ENCODE data around the gene H6PD.

H6PD gene

GRCh38 chr1:9289090-9289534, 54.5 kb downstream of the H6PD start:
- ATAC-seq, result 0 out of 3 replicates have a peak, but pooled peaks have one; percentile 6
- TF ChIP-seq ZNF565 (CRISPR knock-in tag; conservative IDR thresholded peaks at IDR 0.05; ENCODE audit: low read depth), result no peak
- no peak for TF ChIP-seq ISL1 (CRISPR knock-in tag; IDR thresholded peaks at IDR 0.05)
- no peak for TF ChIP-seq POU6F1 (CRISPR knock-in tag; IDR thresholded peaks at IDR 0.05; ENCODE audit: borderline replicate concordance, low read depth)
- TF ChIP-seq CREB5 (CRISPR knock-in tag; IDR thresholded peaks at IDR 0.05; ENCODE audit: low read depth), result no peak
- TF ChIP-seq BACH2 (CRISPR knock-in tag; IDR thresholded peaks at IDR 0.05; ENCODE audit: borderline replicate concordance), result no peak
- TF ChIP-seq ZFP30 (CRISPR knock-in tag; IDR thresholded peaks at IDR 0.05), result no peak
- TF ChIP-seq GLIS3 (CRISPR knock-in tag; IDR thresholded peaks at IDR 0.05), result no peak
- TF ChIP-seq SNAI2 (CRISPR knock-in tag; IDR thresholded peaks at IDR 0.05), result no peak
- TF ChIP-seq TOX (CRISPR knock-in tag; IDR thresholded peaks at IDR 0.05; ENCODE audit: borderline replicate concordance), result no peak
- no peak for TF ChIP-seq OSR1 (CRISPR knock-in tag; IDR thresholded peaks at IDR 0.05)
- TF ChIP-seq PPARA (CRISPR knock-in tag; IDR thresholded peaks at IDR 0.05; ENCODE audit: borderline replicate concordance), result no peak
- TF ChIP-seq CSDC2 (CRISPR knock-in tag; IDR thresholded peaks at IDR 0.05), result no peak
- no peak for TF ChIP-seq ESRRG (CRISPR knock-in tag; IDR thresholded peaks at IDR 0.05)
- no peak for TF ChIP-seq PATZ1 (CRISPR knock-in tag; IDR thresholded peaks at IDR 0.05; ENCODE audit: borderline replicate concordance)
- no peak for TF ChIP-seq ARNTL (CRISPR knock-in tag; IDR thresholded peaks at IDR 0.05; ENCODE audit: borderline replicate concordance, low read depth)
- no peak for TF ChIP-seq RARB (CRISPR knock-in tag; IDR thresholded peaks at IDR 0.05)
- no peak for TF ChIP-seq ZFP3 (CRISPR knock-in tag; IDR thresholded peaks at IDR 0.05)
- no peak for TF ChIP-seq CSRNP3 (CRISPR knock-in tag; IDR thresholded peaks at IDR 0.05)
- no peak for TF ChIP-seq TCF4 (CRISPR knock-in tag; IDR thresholded peaks at IDR 0.05; ENCODE audit: borderline replicate concordance)

- TF ChIP-seq ARNTL (CRISPR knock-in tag; IDR thresholded peaks at IDR 0.05; ENCODE audit: borderline replicate concordance, low read depth), result no peak
- no peak for TF ChIP-seq ZC3H10 (CRISPR knock-in tag; IDR thresholded peaks at IDR 0.05)
- no peak for TF ChIP-seq ZFP3 (CRISPR knock-in tag; IDR thresholded peaks at IDR 0.05)
- no peak for TF ChIP-seq TSHZ2 (CRISPR knock-in tag; IDR thresholded peaks at IDR 0.05)
- no peak for TF ChIP-seq ZNF565 (CRISPR knock-in tag; conservative IDR thresholded peaks at IDR 0.05; ENCODE audit: low read depth)
- no peak for TF ChIP-seq PATZ1 (CRISPR knock-in tag; IDR thresholded peaks at IDR 0.05; ENCODE audit: borderline replicate concordance)
- no peak for TF ChIP-seq CSRNP3 (CRISPR knock-in tag; IDR thresholded peaks at IDR 0.05)
- no peak for ATAC-seq
Measured at GRCh38 chr1:9289711-9290485, 55.3 kb downstream of the H6PD start.

Measured in SK-N-SH treated with all-trans-retinoic acid at 6 μM for 48 hours (cell line).